Thoracic aorta endothelial cell (primary cell): Measurements from ENCODE around the gene LINS1. TPM values are rescaled to one million over a fixed set of nuclear protein-coding genes. Genes with fewer than 3 reads are reported as not detected.

Source experiments
- small RNA-seq: library from RNA; depleted of rRNA; stranded (forward); fragments of <200 nt; gene quantifications from one replicate; pipeline ENCODE3, GENCODE V24; 2012
- total RNA-seq: library from RNA; depleted of rRNA; stranded (reverse); fragments of >200 nt; gene quantifications from 2 replicates; pipeline ENCODE4 v1.2.3, GENCODE V29; 2012

The LINS1 gene
- 20.9 and 21.8 TPM in 2 replicates for total RNA-seq

GRCh38 chr15:100602064-100602822, at the start of gene LINS1, which contains the start of gene ASB7:
LINS1 (minus strand) TSS chr15:100602184; CDS start chr15:100580842, 21,342 bp downstream.
ASB7 (plus strand) TSS chr15:100602589; CDS start chr15:100612217, 9,628 bp downstream.

DNA sequence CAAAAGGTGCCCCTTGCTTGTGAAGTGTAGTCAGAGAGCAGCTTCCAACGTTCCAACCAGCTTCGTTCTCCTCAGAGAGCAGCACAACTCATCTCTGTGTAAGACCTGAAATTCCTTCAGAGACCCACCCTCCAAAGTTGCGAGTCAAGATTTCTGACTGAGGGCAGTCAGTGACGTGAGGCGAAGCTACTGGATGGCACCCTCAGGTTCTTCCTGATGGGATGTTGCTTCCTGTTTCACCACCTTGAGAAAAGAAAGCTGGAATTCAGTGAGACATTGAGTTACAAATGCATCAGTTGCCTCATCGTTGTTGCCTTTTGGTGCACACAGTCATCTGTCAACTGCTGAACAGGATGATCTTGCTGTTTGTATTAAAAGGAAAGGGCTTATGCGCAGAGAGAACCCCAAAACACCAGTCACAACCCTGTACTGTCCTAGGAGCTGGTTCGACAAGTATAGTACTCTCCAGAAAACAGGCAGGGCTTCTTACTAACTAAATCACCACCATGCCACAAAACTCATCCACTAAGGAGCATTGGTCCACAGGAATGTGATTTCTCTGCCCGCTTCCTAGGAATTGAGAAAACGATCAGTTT, 73.1 kb downstream of the LINS1 start, which contains the start of gene CERS3:
CERS3 (minus strand) TSS at position 118 of the 596 bp plus-strand sequence. CDS start 27,101 bp downstream, outside the sequence.

Small RNA genes lying within 50 kb of the gene (small RNA-seq; reads per million reads assigned to genes)
- gene RF00019 (not detected), gene RNU6-181P (not detected), gene RNU6-322P (not detected)

Other genes with a start within 250 kb of the LINS1 start
- not detected in 2 replicates for gene CERS3, start 73.2 kb downstream of the LINS1 start, total RNA-seq
- gene ASB7, start 405 bp upstream of the LINS1 start, total RNA-seq = 16.6 and 17.8 TPM in 2 replicates